ENCODE measurements around the gene TCTN3.
A peak's percentile ranks its signal among the peaks of the same experiment; 100 is the strongest.

Gene TCTN3

GRCh38 chr10:95661818-95662217 is 31.9 kb downstream of the TCTN3 start:
- H3K36me3 ChIP-seq: peaks cover 0 to 8% (median 6%) of the 10 kb centered on the region in 3 donors
- no peak overlapping the region for H3K27ac ChIP-seq
- no peaks in the 10 kb centered on the region for H3K27me3 ChIP-seq
- no peaks in the 10 kb centered on the region for H3K9me3 ChIP-seq
- TF ChIP-seq, protein P1, sequence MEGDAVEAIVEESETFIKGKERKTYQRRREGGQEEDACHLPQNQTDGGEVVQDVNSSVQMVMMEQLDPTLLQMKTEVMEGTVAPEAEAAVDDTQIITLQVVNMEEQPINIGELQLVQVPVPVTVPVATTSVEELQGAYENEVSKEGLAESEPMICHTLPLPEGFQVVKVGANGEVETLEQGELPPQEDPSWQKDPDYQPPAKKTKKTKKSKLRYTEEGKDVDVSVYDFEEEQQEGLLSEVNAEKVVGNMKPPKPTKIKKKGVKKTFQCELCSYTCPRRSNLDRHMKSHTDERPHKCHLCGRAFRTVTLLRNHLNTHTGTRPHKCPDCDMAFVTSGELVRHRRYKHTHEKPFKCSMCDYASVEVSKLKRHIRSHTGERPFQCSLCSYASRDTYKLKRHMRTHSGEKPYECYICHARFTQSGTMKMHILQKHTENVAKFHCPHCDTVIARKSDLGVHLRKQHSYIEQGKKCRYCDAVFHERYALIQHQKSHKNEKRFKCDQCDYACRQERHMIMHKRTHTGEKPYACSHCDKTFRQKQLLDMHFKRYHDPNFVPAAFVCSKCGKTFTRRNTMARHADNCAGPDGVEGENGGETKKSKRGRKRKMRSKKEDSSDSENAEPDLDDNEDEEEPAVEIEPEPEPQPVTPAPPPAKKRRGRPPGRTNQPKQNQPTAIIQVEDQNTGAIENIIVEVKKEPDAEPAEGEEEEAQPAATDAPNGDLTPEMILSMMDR (IDR thresholded peaks at IDR 0.05): no peak
- no peak for DNase-seq
- no peak overlapping the region for H3K4me3 ChIP-seq
- peaks cover 0 to 35% (median 6%) of the 10 kb centered on the region in 4 donors for H3K4me1 ChIP-seq
- intact Hi-C loops (cut with DNase I; ENCODE audit: low total_unique reads): no loop called here

DNA sequence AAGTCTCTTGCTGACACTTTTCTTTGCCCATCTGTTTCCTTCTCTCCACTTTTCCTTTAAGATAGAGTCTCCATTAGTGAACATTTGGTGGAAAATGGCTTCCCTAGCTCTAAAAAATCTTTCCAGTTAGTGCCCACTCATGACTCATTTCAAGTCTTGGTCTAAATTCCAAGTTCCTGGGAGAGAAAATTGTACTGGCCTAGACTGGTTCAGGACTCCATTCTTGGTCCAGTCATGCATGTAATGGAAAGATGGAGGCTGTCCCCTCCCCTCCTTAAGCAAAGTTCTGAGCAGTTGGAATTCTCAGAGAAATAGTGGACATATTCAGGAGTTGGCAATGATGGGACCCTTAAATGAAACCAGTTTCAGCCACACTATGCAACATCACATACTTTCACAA is 33.4 kb downstream of the TCTN3 start:
- Histone ChIP-seq H3K36me3 (peaks cover 0 to 6% (median 6%) of the 10 kb centered on the region in 3 donors), H3K4me3 (no peak overlapping the region), H3K4me1 (peaks cover 0 to 42% (median 9%) of the 10 kb centered on the region in 4 donors), H3K27me3 (no peaks in the 10 kb centered on the region), H3K27ac (no peak overlapping the region), H3K9me3 (no peaks in the 10 kb centered on the region)
- DNase-seq: no peak
- TF ChIP-seq, protein P1 (IDR thresholded peaks at IDR 0.05): no peak
- intact Hi-C loops (cut with DNase I; ENCODE audit: low total_unique reads): no loop called here

GRCh38 chr10:95657250-95657649 is 36.5 kb downstream of the TCTN3 start:
- no peaks in the 10 kb centered on the region for H3K27me3 ChIP-seq
- TF ChIP-seq, protein P1 (IDR thresholded peaks at IDR 0.05): no peak
- intact Hi-C loops (cut with DNase I; ENCODE audit: low total_unique reads): no loop called here
- H3K36me3 ChIP-seq: peaks cover 7 to 10% (median 9%) of the 10 kb centered on the region in 3 donors
- H3K27ac ChIP-seq: peak overlapping the region in 1 of 2 donors; percentile 80
- H3K4me3 ChIP-seq: peak overlapping the region; percentile 88 to 92
- no peak for DNase-seq
- H3K9me3 ChIP-seq: no peaks in the 10 kb centered on the region
- peaks cover 0 to 25% (median 7%) of the 10 kb centered on the region in 4 donors for H3K4me1 ChIP-seq

GRCh38 chr10:95656291-95657164 is 37.2 kb downstream of the TCTN3 start, which contains the start of gene ALDH18A1:
ALDH18A1 (minus strand) TSS chr10:95656711; CDS start chr10:95653377, 3,334 bp downstream.
- peak; percentile 90 to 94 for DNase-seq
- Histone ChIP-seq H3K4me1 (peaks cover 0 to 25% (median 7%) of the 10 kb centered on the region in 4 donors), H3K4me3 (peak within 1 kb of the TSS; percentile 88 to 92), H3K27ac (peak within 1 kb of the TSS; percentile 64 to 80), H3K9me3 (no peaks in the 10 kb centered on the region), H3K36me3 (peaks cover 13 to 17% (median 16%) of the 10 kb centered on the region in 3 donors), H3K27me3 (no peaks in the 10 kb centered on the region)
- intact Hi-C loops (cut with DNase I; ENCODE audit: low total_unique reads): no loop called here
- TF ChIP-seq, protein P1 (IDR thresholded peaks at IDR 0.05): no peak

- no peaks in the 10 kb centered on the region for H3K9me3 ChIP-seq
- H3K27me3 ChIP-seq: no peaks in the 10 kb centered on the region
- peaks cover 0 to 25% (median 7%) of the 10 kb centered on the region in 4 donors for H3K4me1 ChIP-seq
- peak overlapping the region; percentile 88 to 92 for H3K4me3 ChIP-seq
- peaks cover 21 to 24% (median 22%) of the 10 kb centered on the region in 3 donors for H3K36me3 ChIP-seq
- H3K27ac ChIP-seq: peak overlapping the region; percentile 64 to 80
- peak in 1 of 2 donors; percentile 66 for DNase-seq
- TF ChIP-seq, protein P1 (IDR thresholded peaks at IDR 0.05): no peak
- intact Hi-C loops (cut with DNase I; ENCODE audit: low total_unique reads): no loop called here
Observed at GRCh38 chr10:95655571-95656290, 38.0 kb downstream of the TCTN3 start.

All from tibial artery (tissue), 4 donors.